ENCODE data around the gene OR6V1.

OR6V1 gene

GRCh38 chr7:143027032-143027431, 25.1 kb upstream of the OR6V1 start, which contains the start of gene OR9A2:
TSS of gene OR9A2 (minus strand) at chr7:143027132. CDS start at chr7:143027132, 0 bp downstream.
- H3K9me3 Mint-ChIP-seq (ENCODE audit: low read depth), result no peaks in the 10 kb centered on the region

DNA sequence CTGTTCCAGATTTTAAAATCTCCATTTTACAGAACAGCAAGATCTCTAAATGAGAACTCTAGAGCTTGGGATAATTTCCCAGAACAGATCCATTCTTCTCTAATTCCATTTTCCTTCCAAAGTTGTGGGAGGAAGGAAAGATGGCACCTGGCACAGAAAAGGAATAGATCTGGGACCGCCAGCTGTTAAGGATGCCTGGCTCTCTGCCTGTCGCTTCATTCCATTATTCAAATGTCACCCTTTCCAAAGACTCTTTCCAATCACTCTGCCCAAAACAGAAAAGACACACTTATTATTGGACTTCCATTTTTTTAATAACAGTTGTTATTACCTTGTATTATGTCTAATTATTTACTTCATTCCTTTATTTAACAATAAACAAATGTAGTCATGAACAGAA, 24.5 kb upstream of the OR6V1 start:
- no peaks in the 10 kb centered on the region for H3K36me3 Mint-ChIP-seq
- H3K4me3 Mint-ChIP-seq, result no peak overlapping the region
- H3K27me3 Mint-ChIP-seq, result peaks cover 13% of the 10 kb centered on the region
- H3K4me1 Mint-ChIP-seq (ENCODE audit: low read depth), result peaks cover 5% of the 10 kb centered on the region
- no peaks in the 10 kb centered on the region for H3K9me3 Mint-ChIP-seq (ENCODE audit: low read depth)
- H3K27ac Mint-ChIP-seq, result no peak overlapping the region

More at GRCh38 chr7:143027032-143027431, 25.1 kb upstream of the OR6V1 start, which contains the start of gene OR9A2:
- Mint-ChIP-seq H3K4me1 (ENCODE audit: low read depth) (peaks cover 5% of the 10 kb centered on the region), H3K27ac (no peak within 1 kb of the TSS), H3K27me3 (peaks cover 13% of the 10 kb centered on the region), H3K36me3 (no peaks in the 10 kb centered on the region), H3K4me3 (no peak within 1 kb of the TSS)

- Mint-ChIP-seq H3K27me3 (peaks cover 3% of the 10 kb centered on the region), H3K27ac (no peak overlapping the region), H3K4me1 (ENCODE audit: low read depth) (no peaks in the 10 kb centered on the region), H3K9me3 (ENCODE audit: low read depth) (peaks cover 6% of the 10 kb centered on the region), H3K36me3 (no peaks in the 10 kb centered on the region), H3K4me3 (no peak overlapping the region)
These were observed 13.5 kb upstream of the OR6V1 start for GRCh38 chr7:143038635-143039034.

DNA sequence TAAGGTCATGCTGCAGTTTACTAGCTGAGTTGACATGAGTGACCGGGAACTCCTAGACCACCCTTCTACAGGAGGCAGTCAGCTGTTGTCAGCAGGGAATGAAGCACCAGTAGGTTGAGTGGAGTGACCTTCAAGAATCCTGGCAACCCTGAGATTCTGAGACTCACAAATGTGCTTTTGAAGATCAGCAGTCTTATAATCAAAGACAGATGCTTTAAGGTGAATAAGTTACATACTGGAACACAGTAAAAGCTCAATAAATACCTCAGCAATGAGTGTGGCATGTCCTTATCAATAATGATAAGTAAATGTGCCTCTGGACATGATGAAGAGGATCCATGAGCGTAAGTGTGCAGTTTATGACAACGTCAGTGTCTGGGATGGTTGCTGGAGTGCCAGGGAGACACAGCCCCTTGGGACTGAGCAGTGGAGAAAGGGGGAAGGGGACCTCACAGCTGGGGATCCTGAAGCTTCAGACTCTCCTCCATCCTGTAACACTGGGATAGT, 11.9 kb upstream of the OR6V1 start:
- Mint-ChIP-seq H3K27ac (no peak overlapping the region), H3K4me3 (no peak overlapping the region), H3K36me3 (no peaks in the 10 kb centered on the region), H3K9me3 (ENCODE audit: low read depth) (no peaks in the 10 kb centered on the region), H3K4me1 (ENCODE audit: low read depth) (no peaks in the 10 kb centered on the region), H3K27me3 (peaks cover 2% of the 10 kb centered on the region)

GRCh38 chr7:143041346-143041745, 10.8 kb upstream of the OR6V1 start:
- Mint-ChIP-seq H3K27ac (no peak overlapping the region), H3K27me3 (peaks cover 2% of the 10 kb centered on the region), H3K4me1 (ENCODE audit: low read depth) (no peaks in the 10 kb centered on the region), H3K9me3 (ENCODE audit: low read depth) (no peaks in the 10 kb centered on the region), H3K36me3 (no peaks in the 10 kb centered on the region), H3K4me3 (no peak overlapping the region)

DNA sequence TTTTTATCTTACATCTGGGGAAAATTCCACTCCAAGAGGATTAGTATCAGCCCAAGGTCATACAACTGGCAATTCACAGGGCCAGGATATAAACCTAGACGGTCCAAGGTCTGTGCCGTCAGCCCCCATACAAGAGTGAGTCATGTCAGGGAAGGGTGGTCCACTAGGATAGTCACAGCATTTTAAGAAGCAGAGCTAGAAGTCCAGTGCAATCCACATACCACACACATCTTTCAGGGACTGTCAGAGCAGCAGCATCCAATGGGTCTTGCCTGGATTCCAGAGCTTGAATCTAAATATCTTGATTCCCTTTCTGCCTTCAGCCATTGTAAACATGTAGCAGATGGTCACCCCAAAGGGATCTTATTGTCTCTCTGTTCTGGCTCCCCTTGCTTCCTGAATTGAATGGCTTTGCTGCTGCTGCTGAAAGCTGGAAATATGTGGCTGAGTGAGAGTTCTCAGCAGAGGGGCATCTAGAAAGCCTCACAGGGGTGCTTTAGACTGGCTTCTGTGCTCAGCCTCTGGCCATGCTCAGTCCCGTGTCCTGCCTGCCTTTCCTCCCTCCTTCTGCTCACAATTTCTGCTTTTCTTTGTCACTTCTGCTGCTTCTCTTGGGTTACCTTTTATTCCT, 9.9 kb upstream of the OR6V1 start:
- Mint-ChIP-seq H3K4me1 (ENCODE audit: low read depth) (no peaks in the 10 kb centered on the region), H3K27me3 (peaks cover 2% of the 10 kb centered on the region), H3K36me3 (no peaks in the 10 kb centered on the region), H3K27ac (no peak overlapping the region), H3K9me3 (ENCODE audit: low read depth) (no peaks in the 10 kb centered on the region), H3K4me3 (no peak overlapping the region)

DNA sequence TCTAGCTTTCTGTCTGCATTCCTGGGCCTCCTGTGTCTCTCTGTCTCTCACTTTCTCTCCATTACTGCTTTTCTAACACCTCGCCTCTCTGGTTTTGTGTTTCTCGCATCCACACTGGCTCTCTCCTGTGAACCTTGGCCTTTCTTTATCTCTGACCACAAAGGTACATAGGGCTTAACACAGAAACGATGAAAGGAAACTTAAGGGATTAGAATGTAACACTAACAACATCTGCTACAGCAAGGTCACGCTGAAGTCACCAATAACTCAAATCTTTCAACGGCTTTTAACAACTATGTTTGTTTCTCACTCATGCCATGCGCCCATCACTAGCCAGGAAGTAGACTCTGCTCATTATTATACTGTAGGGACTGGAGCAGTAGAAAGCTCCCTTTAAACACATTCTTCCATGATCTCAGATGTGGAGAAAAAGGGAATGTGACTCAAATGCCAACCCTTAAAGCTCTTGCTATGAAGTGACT, 9.3 kb upstream of the OR6V1 start:
- H3K36me3 Mint-ChIP-seq, result no peaks in the 10 kb centered on the region
- peaks cover 2% of the 10 kb centered on the region for H3K27me3 Mint-ChIP-seq

DNA sequence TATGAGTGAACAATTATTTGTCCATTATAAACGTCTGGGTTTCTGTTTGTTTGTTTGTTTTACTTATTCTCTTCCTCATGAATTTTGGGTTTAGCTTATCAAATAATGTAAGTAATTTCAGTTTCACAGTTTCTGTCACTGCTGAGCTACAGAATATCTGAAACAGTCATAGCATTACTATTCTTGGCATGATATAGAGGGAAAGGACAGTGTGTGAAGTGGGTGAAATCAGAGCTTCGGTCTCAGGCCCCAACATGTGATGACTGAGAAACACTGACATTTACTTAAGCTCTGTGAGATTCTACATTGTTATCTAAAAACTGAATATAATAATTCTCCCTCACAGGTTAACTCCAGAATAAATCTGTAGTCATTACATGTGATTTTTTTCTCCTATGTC, 8.8 kb upstream of the OR6V1 start:
- H3K4me3 Mint-ChIP-seq, result no peak overlapping the region
- H3K4me1 Mint-ChIP-seq (ENCODE audit: low read depth), result no peaks in the 10 kb centered on the region

More for the DNA sequence above, 9.3 kb upstream of the OR6V1 start:
- Mint-ChIP-seq H3K27ac (no peak overlapping the region), H3K9me3 (ENCODE audit: low read depth) (no peaks in the 10 kb centered on the region), H3K4me3 (no peak overlapping the region), H3K4me1 (ENCODE audit: low read depth) (no peaks in the 10 kb centered on the region)

GRCh38 chr7:143046426-143046851, 5.7 kb upstream of the OR6V1 start:
- Mint-ChIP-seq H3K27ac (no peak overlapping the region), H3K36me3 (no peaks in the 10 kb centered on the region), H3K4me3 (no peak overlapping the region), H3K4me1 (ENCODE audit: low read depth) (no peaks in the 10 kb centered on the region), H3K9me3 (ENCODE audit: low read depth) (no peaks in the 10 kb centered on the region), H3K27me3 (peaks cover 2% of the 10 kb centered on the region)

More for the DNA sequence above, 8.8 kb upstream of the OR6V1 start:
- no peak overlapping the region for H3K27ac Mint-ChIP-seq
- H3K27me3 Mint-ChIP-seq, result peaks cover 2% of the 10 kb centered on the region
- H3K36me3 Mint-ChIP-seq, result no peaks in the 10 kb centered on the region
- no peaks in the 10 kb centered on the region for H3K9me3 Mint-ChIP-seq (ENCODE audit: low read depth)

DNA sequence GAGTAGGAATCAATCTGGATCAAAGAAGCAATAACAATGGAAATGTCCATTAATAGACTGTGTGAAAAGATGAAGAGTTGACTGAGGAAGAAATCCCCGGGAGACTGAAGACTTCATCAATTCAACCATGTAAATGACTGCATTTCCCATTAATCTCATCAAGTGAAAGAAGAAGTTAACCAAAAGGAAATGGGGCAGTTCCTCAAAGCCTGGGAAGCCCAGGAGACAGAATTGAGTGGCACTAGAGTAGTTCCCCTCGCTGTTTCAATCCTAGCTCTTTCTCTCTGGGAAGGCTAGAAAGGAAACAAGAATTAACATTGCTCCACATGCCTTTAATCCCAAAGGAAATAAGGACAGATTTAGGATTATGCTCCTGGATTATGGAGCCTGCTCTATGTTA, 4.8 kb upstream of the OR6V1 start:
- Mint-ChIP-seq H3K4me3 (no peak overlapping the region), H3K9me3 (ENCODE audit: low read depth) (no peaks in the 10 kb centered on the region), H3K4me1 (ENCODE audit: low read depth) (no peaks in the 10 kb centered on the region), H3K27me3 (peaks cover 2% of the 10 kb centered on the region), H3K36me3 (no peaks in the 10 kb centered on the region), H3K27ac (no peak overlapping the region)

GRCh38 chr7:143048827-143049226, 3.3 kb upstream of the OR6V1 start:
- Mint-ChIP-seq H3K27ac (no peak overlapping the region), H3K36me3 (no peaks in the 10 kb centered on the region), H3K4me1 (ENCODE audit: low read depth) (no peaks in the 10 kb centered on the region), H3K9me3 (ENCODE audit: low read depth) (no peaks in the 10 kb centered on the region), H3K27me3 (no peaks in the 10 kb centered on the region), H3K4me3 (no peak overlapping the region)

- H3K9me3 Mint-ChIP-seq (ENCODE audit: low read depth), result no peaks in the 10 kb centered on the region
- no peak overlapping the region for H3K4me3 Mint-ChIP-seq
- H3K36me3 Mint-ChIP-seq, result no peaks in the 10 kb centered on the region
- H3K27ac Mint-ChIP-seq, result no peak overlapping the region
- H3K27me3 Mint-ChIP-seq, result no peaks in the 10 kb centered on the region
- H3K4me1 Mint-ChIP-seq (ENCODE audit: low read depth), result no peaks in the 10 kb centered on the region
These were observed 2.8 kb upstream of the OR6V1 start for GRCh38 chr7:143049362-143049761.

DNA sequence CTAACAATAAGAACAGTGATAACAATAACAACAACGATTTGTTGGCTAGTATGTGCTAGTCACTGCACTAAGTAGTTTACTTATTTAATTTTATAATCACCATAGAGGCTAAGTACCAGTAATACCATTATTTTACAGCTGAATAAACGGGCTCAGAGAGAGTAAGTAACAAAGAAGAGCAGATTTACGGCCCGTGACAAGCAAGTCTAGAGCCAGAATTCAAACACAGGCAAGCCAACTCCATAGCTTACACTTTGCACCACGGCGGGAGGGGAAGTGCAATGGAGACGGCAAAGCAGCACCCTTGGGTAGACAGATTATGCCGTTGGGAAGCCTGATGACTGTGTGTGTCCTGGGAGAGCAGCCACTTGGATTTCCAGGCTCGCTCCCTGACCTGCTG, 1.2 kb upstream of the OR6V1 start:
- no peaks in the 10 kb centered on the region for H3K36me3 Mint-ChIP-seq
- H3K27me3 Mint-ChIP-seq, result no peaks in the 10 kb centered on the region
- no peaks in the 10 kb centered on the region for H3K4me1 Mint-ChIP-seq (ENCODE audit: low read depth)
- H3K9me3 Mint-ChIP-seq (ENCODE audit: low read depth), result no peaks in the 10 kb centered on the region
- no peak overlapping the region for H3K27ac Mint-ChIP-seq
- H3K4me3 Mint-ChIP-seq, result no peak overlapping the region

GRCh38 chr7:143054621-143055020, 2.5 kb downstream of the OR6V1 start:
- Mint-ChIP-seq H3K9me3 (ENCODE audit: low read depth) (no peaks in the 10 kb centered on the region), H3K27ac (no peak overlapping the region), H3K36me3 (no peaks in the 10 kb centered on the region), H3K27me3 (no peaks in the 10 kb centered on the region), H3K4me3 (no peak overlapping the region), H3K4me1 (ENCODE audit: low read depth) (no peaks in the 10 kb centered on the region)

GRCh38 chr7:143055754-143056153, 3.6 kb downstream of the OR6V1 start:
- Mint-ChIP-seq H3K9me3 (ENCODE audit: low read depth) (no peaks in the 10 kb centered on the region), H3K4me1 (ENCODE audit: low read depth) (no peaks in the 10 kb centered on the region), H3K27me3 (no peaks in the 10 kb centered on the region), H3K27ac (no peak overlapping the region), H3K4me3 (no peak overlapping the region), H3K36me3 (no peaks in the 10 kb centered on the region)

- no peaks in the 10 kb centered on the region for H3K4me1 Mint-ChIP-seq (ENCODE audit: low read depth)
- no peak overlapping the region for H3K27ac Mint-ChIP-seq
- no peak overlapping the region for H3K4me3 Mint-ChIP-seq
- no peaks in the 10 kb centered on the region for H3K36me3 Mint-ChIP-seq
- H3K9me3 Mint-ChIP-seq (ENCODE audit: low read depth), result no peaks in the 10 kb centered on the region
- no peaks in the 10 kb centered on the region for H3K27me3 Mint-ChIP-seq
These were observed 11.6 kb downstream of the OR6V1 start for GRCh38 chr7:143063741-143064140.

Measured in activated naive CD8-positive, alpha-beta T cell (primary cell).